Gastrocnemius medialis (tissue), 4 donors: ENCODE data around the gene SMAD9.

Experiments
- CTCF ChIP-seq, 5 experiments: fragments of 450-650 bp in 3 of 5; fragments of 200-600 bp in 2 of 5; sonication (generic) in 2 of 5; IDR thresholded peaks in 4 of 5; conservative IDR thresholded peaks in 1 of 5; 1 replicate in 4 of 5; 2 replicates in 1 of 5; pipeline ENCODE4 v1.5.1; 2016 to 2019; ENCODE audit warnings: antibody characterized with exemption in 5 of 5, mild to moderate bottlenecking in 3 of 5, moderate library complexity in 3 of 5
- POLR2A ChIP-seq, 2 donors: fragments of 450-650 bp; IDR thresholded peaks; one replicate each; pipeline ENCODE4 v1.6.1; 2017; ENCODE audit warnings: antibody characterized with exemption in 2 of 2, mild to moderate bottlenecking in 2 of 2, moderate library complexity in 2 of 2

GRCh38 chr13:36857253-36857652 lies 62.8 kb downstream of the SMAD9 start:
- TF ChIP-seq CTCF (IDR thresholded peaks at IDR 0.05 in 4 of 5, conservative IDR thresholded peaks at IDR 0.05 in 1 of 5), result no peak
- TF ChIP-seq POLR2A (IDR thresholded peaks at IDR 0.05), result no peak
